ENCODE measurements around the gene ATP10B. TPM values are rescaled to one million over a fixed set of nuclear protein-coding genes. Genes with fewer than 3 reads are reported as not detected.

ATP10B gene
- total and polyA plus RNA-seq, 10 of the 15 experiments (the other 5 are each of a cell fraction or from before 2014, with no cell fraction given): not detected

DNA sequence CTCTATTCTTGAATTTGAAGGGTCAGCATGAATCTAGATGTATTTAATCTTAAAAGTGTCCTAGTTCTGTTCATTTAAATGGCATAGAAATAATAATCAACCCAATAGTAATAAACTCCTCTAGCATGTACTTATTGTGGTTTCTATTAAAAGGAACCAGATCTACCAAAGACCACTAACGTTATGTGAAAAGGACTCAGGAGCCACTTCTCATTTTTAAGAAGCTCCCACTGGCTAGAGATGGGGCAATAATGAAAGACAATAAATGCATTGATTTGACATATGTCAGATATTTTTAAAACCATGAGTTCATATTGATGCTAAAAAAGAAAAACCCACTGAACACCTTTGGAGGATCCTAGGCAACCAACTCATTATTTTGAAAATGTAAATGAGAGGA lies 191.9 kb downstream of the ATP10B start:
- Histone ChIP-seq H3K9ac (ENCODE audit: control insufficient read depth, insufficient read depth, low read length) (no peak overlapping the region), H3K79me2 (ENCODE audit: control insufficient read depth, insufficient read depth, low read length) (no peaks in the 10 kb centered on the region), H3K9me3 (replicated peaks; ENCODE audit: control insufficient read depth, insufficient read depth, low read length) (no peaks in the 10 kb centered on the region), H4K20me1 (ENCODE audit: control insufficient read depth, insufficient read depth) (no peaks in the 10 kb centered on the region), H3K36me3 (ENCODE audit: control insufficient read depth in 2 of 2, insufficient read depth in 2 of 2, low read length in 1 of 2) (no peaks in the 10 kb centered on the region), H3K27ac (ENCODE audit: control insufficient read depth, insufficient read depth) (no peak overlapping the region), H3K27me3 (replicated peaks in 1 of 2; ENCODE audit: control insufficient read depth in 2 of 2, insufficient read depth in 2 of 2, low read length in 1 of 2) (no peaks in the 10 kb centered on the region; a peak in 1 of 4 replicates), H2AFZ (ENCODE audit: control insufficient read depth, low read depth, low read length) (no peak overlapping the region), H3K4me1 (ENCODE audit: control insufficient read depth, insufficient read depth, low read length) (peaks cover 3% of the 10 kb centered on the region; the same call in 1 of the 2 replicates), H3K4me3 (no peak overlapping the region), H3K4me2 (ENCODE audit: control insufficient read depth, insufficient read depth) (no peak overlapping the region)
- in situ Hi-C loops (cut with MboI) (no loop called here), intact Hi-C loops (cut with micrococcal nuclease; ENCODE audit: unreplicated experiment) (no loop called here)
- ATAC-seq: no peak
- RAD21 ChIA-PET (ENCODE audit: unreplicated experiment): no interaction called here
- POLR2A ChIA-PET: no interaction called here
- no peak for DNase-seq (ENCODE audit: low read depth, low spot score)
- no TSS peak for BruUV-seq (replicated peaks)
- SMC1A ChIA-PET (ENCODE audit: uncharacterized antibody, unreplicated experiment): no interaction called here
- FAIRE-seq: no peak
- 0% methylated on average over 1 of the region's 1 CpG for WGBS (ENCODE audit: insufficient coverage, insufficient replicate concordance, low lambda C conversion rate, missing lambda C conversion rate)
- CTCF ChIA-PET: no interaction called here
- TF ChIP-seq SUZ12 (IDR thresholded peaks at IDR 0.05; ENCODE audit: unreplicated experiment): no peak
- TF ChIP-seq, protein P1, sequence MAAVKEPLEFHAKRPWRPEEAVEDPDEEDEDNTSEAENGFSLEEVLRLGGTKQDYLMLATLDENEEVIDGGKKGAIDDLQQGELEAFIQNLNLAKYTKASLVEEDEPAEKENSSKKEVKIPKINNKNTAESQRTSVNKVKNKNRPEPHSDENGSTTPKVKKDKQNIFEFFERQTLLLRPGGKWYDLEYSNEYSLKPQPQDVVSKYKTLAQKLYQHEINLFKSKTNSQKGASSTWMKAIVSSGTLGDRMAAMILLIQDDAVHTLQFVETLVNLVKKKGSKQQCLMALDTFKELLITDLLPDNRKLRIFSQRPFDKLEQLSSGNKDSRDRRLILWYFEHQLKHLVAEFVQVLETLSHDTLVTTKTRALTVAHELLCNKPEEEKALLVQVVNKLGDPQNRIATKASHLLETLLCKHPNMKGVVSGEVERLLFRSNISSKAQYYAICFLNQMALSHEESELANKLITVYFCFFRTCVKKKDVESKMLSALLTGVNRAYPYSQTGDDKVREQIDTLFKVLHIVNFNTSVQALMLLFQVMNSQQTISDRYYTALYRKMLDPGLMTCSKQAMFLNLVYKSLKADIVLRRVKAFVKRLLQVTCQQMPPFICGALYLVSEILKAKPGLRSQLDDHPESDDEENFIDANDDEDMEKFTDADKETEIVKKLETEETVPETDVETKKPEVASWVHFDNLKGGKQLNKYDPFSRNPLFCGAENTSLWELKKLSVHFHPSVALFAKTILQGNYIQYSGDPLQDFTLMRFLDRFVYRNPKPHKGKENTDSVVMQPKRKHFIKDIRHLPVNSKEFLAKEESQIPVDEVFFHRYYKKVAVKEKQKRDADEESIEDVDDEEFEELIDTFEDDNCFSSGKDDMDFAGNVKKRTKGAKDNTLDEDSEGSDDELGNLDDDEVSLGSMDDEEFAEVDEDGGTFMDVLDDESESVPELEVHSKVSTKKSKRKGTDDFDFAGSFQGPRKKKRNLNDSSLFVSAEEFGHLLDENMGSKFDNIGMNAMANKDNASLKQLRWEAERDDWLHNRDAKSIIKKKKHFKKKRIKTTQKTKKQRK (IDR thresholded peaks at IDR 0.05; ENCODE audit: low read depth, low read length): no peak
- TF ChIP-seq SPI1 (IDR thresholded peaks at IDR 0.05; ENCODE audit: borderline replicate concordance, insufficient read depth, low read depth, low read length): peak; percentile 66; the same call in 1 of the 2 replicates
- TF ChIP-seq, protein P2, sequence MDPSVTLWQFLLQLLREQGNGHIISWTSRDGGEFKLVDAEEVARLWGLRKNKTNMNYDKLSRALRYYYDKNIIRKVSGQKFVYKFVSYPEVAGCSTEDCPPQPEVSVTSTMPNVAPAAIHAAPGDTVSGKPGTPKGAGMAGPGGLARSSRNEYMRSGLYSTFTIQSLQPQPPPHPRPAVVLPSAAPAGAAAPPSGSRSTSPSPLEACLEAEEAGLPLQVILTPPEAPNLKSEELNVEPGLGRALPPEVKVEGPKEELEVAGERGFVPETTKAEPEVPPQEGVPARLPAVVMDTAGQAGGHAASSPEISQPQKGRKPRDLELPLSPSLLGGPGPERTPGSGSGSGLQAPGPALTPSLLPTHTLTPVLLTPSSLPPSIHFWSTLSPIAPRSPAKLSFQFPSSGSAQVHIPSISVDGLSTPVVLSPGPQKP (IDR thresholded peaks at IDR 0.05; ENCODE audit: low read depth, low read length): no peak

Measured in GM12878 (cell line).